Stimulated activated naive CD4-positive, alpha-beta T cell treated with Interleukin-2 at 50 U/mL for 16 hours (primary cell): ENCODE data around the gene NCL.
"Not testable (repeated sequence)": the region's sequence is repeated elsewhere in the genome, so short reads cannot be mapped to it uniquely, and the experiment has no call there.

ENCODE experiments used
- DNase-seq: peaks from one replicate; lab custom pipeline; 2025; lab: John Stamatoyannopoulos, UW

Gene NCL

GRCh38 chr2:231467613-231468530, 3.6 kb upstream of the NCL start:
- no peak for DNase-seq

- DNase-seq, result no peak
Measured at GRCh38 chr2:231467016-231467545, 2.8 kb upstream of the NCL start.

GRCh38 chr2:231464576-231465540, 574 bp upstream of the NCL start:
- DNase-seq, result peak; percentile 98

GRCh38 chr2:231462729-231463465, 1.4 kb downstream of the NCL start:
- no peak for DNase-seq

GRCh38 chr2:231461516-231461971, 2.7 kb downstream of the NCL start:
- no peak for DNase-seq

GRCh38 chr2:231460841-231461240, 3.4 kb downstream of the NCL start:
- DNase-seq, result not testable (repeated sequence)

- DNase-seq, result no peak
Measured at GRCh38 chr2:231460073-231460835, 4.0 kb downstream of the NCL start.

- DNase-seq, result no peak
Measured at GRCh38 chr2:231458368-231458767, 5.9 kb downstream of the NCL start.

- DNase-seq, result no peak
Measured at GRCh38 chr2:231457101-231457500, 7.2 kb downstream of the NCL start.

GRCh38 chr2:231456295-231457004, 7.8 kb downstream of the NCL start:
- no peak for DNase-seq

GRCh38 chr2:231455890-231456289, 8.4 kb downstream of the NCL start:
- no peak for DNase-seq

GRCh38 chr2:231455222-231455621, 9.1 kb downstream of the NCL start:
- DNase-seq, result no peak

GRCh38 chr2:231454361-231454791, 9.9 kb downstream of the NCL start:
- DNase-seq, result no peak

- no peak for DNase-seq
Measured at GRCh38 chr2:231452799-231453508, 11.3 kb downstream of the NCL start.

GRCh38 chr2:231450548-231450989, 13.7 kb downstream of the NCL start:
- DNase-seq, result no peak

- no peak for DNase-seq
Measured at GRCh38 chr2:231449503-231450054, 14.7 kb downstream of the NCL start.

- DNase-seq, result no peak
Measured at GRCh38 chr2:231436957-231437356, 27.3 kb downstream of the NCL start.

GRCh38 chr2:231433990-231434389, 30.3 kb downstream of the NCL start:
- no peak for DNase-seq

- no peak for DNase-seq
Measured at GRCh38 chr2:231431606-231432005, 32.7 kb downstream of the NCL start.
